Hepatic stellate cell (primary cell): ENCODE measurements around the gene FAM83G.
"Not testable (repeated sequence)": the region's sequence is repeated elsewhere in the genome, so short reads cannot be mapped to it uniquely, and the experiment has no call there.

ENCODE experiments used
- DNase-seq: peaks from one replicate; pipeline ENCODE4 v3.0.0; 2011; ENCODE audit warnings: low spot score

Gene FAM83G

DNA sequence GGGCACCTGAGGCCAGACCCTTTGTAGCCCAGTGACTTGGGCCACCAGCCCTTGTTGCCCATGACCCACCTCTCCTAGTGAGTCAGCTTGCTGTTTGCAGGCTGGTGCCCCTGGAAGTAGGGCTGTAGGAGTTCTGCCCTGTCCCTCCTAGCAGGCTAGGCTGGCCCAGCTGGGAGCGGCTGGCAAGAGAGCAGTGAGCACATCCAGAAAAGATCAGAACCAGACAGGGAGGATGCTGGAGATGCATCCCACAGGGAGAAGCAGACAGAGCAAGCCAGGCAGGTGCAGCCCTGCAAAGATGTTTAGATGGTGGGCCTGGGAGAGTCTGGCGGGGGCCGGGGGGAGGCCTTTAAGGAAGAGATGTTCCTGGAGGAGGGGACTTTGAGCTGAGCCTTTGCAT, 50.2 kb downstream of the FAM83G start:
- DNase-seq = no peak

DNA sequence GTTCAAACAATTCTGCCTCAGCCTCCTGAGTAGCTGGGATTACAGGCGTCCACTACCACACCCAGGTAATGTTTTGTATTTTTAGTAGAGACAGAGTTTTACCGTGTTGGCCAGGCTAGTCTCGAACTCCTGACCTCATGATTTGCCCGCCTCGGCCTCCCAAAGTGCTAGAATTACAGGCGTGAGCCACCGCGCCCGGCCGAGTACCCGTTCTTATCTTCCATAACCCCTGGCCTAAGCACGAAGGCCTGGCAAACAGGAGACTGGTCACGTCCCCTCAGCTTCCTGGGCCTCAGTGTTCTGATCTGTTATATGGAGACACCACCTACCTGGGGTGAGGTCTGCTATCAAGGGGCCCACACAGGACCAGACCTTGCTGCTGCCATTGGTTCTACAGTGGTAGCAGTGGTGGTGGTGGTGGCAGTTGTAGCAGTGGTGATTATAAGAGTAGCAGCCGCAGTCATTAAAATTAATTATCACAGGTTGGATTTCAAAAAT, 51.3 kb downstream of the FAM83G start:
- DNase-seq = no peak

DNA sequence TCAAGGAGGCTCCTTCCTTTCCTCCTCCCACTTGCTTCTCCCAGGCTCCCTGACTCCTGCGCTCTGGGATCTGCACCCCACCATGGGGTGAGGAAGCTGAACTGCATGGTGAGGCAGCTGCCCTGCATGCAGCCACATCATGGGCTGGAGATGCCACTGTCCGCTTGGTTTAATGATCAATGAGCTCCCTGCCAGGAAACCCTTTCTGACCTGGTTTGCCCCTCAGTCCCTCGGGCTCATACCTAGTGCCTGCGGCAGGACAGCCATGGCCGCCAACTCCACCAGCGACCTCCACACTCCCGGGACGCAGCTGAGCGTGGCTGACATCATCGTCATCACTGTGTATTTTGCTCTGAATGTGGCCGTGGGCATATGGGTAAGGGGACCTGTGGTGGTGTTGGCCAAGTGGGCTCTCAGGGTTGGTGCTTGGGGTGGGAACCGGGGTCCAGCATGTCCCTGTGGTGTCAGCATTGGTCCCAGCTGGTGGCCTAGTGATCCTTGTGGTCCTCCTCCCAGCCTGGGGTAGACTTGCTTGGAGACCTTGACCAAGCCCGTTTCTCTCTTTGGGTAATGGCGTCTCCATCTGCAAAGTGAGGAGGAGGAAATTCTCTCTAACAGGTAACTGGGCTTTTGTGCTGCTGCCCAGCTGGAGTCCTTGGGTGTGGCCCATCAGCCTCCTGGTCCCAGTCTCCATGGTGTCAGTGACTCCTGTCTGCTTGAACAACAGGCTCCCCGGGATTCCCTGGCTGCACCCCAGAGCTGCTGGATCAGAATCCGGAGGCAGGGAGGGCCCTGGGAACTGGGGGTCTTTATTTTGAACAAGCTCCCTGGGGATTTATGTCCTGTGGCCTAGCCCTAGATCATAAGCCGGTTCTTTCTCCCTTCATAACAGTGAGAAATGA, 52.4 kb downstream of the FAM83G start, which contains the start of gene SLC5A10:
Gene SLC5A10, plus strand, starts transcription at position 225 of the 902 bp plus-strand sequence. Its CDS starts 41 bp downstream, at position 266.
- DNase-seq = peak; percentile 48

DNA sequence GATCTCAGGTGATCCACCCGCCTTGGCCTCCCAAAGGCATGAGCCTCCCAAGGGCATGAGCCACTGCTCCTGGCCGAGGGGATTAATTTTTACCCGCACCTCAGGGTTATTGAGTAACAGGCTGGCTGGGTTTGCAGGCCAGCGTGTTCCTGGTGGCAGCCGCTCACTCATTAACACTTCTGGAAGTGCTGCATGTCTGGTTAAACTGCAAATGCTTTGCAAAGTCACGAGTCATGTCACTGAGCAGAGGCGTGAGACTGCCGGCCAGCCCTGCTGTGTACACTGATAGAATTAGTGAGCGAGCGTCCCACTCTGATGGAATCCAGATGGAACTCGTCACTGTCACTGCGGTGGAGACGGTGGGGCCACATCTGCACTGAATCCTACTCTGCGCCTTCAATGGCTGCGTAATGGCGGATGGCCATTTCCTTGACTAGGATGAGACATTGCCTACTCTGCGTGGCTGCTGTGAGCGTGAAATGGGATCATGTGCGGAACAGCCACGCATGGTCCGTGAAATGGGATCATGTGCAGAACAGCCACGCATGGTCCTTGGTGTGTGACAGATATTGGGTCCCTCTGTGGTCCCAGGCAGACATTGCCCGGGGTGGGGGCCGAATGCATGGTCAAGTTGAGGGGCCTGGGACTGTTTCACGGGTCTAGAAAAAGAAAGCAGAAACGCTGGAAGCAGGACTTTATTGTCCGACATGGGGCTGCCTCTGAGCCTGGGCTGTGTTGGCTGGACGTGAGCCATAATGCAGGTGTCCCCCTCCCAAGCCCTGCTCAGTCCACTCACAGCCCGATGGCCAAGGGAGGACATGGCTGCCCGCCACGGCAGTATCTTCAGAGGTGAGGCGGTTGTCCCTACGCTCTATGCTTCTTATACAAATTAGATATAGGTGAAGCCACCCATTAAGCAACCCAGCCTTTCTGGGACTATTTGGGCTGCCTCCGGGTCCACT, 53.3 kb downstream of the FAM83G start:
- no peak for DNase-seq

DNA sequence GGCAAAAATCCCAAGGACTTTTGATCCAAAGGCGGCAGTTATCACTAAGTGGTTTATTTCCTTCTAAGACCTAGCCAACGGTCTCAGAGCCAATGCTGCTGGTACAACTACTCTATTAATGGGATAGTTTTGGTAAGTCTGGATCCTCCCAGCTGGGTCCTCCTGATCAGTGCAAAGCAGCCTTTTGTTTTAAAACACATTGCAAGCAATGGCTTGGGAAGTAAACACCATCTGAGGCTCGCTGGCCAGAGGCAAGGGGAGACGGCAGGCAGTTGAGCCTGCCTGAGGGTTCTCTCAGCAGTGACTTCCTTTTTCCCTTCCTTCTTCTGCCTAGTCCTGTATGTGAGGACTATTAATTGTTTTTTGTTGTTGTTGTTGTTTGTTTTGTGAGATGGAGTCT, 54.2 kb downstream of the FAM83G start:
- DNase-seq = no peak

DNA sequence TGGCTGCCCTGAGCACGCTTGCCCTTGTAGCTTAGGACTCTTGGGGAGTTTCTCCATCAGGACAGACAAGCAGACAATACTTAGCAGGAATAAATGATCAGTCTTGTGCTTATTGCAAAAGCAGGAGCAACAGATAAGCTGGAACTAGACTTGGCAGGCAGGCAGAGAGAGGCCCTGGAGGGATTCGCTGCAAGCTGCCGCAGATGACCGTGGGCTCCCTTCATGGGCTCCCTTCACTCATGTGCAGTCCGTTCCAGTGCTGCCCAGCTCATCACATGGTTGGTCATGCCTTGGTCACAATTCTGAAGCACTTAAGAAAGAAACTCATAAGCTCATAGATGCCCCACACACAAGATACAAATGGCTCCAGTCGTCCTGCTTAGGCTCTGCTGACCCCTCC, 55.0 kb downstream of the FAM83G start:
- DNase-seq = no peak

DNA sequence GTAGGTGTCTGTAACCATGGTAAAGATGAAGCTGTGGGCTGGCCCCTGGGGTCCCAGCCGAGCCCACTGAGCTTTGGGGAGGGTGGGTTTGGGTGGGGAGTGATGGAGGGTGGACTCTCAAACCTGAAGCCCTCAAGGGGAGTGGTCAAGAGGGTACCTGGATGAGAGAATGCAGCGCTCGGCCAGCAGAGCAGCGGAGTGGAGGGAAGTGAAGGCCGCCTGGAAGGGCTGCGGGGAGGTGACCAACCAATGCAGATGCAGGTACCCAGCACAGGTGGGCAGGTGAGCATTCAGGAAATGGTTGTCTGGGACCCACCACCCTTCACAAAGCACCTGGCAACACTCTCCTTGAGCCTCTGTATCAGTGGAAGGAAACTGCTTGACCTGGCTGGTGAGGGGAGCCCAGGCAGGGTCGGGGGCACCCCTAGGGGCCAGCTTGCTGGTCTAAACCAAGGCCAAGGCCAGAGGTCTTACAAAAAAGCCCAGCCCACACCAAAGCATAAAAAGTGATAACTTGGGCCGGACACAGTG, 56.0 kb downstream of the FAM83G start:
- no peak for DNase-seq

DNA sequence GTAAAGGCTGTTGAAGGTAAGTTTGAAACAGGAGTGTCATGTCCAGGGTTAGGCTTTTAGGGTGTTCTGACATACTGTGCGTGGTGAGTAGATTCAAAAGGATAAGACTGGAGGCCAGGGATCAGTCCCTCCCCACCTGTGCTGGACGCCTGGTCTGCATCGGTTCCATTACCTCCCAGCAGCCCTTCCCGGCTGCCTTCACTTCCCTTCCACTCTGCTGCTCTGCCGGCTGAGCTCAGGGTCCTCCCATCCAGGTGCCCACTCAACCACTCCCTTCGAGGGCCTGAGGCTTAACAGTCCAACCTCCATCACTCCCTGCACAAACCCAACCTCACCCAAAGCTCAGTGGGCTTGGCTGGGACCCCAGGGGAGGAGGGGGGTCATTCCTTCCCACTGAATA, 56.7 kb downstream of the FAM83G start:
- no peak for DNase-seq

DNA sequence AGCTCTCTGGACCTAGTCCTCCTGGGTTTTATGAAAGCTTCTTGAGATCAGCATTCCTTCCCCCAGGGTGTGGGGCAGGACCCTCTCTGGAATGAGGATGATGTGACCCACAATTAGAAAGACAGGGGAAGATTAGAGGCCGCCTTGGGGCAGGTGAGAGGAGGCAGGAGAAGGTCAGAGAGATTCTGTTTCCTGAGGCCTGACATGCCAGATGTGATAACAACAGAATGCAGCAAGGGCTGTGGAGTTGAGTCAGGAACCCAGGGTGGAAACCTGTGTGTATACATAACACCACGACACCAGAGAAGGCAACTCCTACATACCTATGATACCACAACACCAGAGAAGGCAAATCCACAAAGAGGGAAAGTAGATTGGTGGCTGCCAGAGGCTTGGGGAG, 58.0 kb downstream of the FAM83G start:
- no peak for DNase-seq

DNA sequence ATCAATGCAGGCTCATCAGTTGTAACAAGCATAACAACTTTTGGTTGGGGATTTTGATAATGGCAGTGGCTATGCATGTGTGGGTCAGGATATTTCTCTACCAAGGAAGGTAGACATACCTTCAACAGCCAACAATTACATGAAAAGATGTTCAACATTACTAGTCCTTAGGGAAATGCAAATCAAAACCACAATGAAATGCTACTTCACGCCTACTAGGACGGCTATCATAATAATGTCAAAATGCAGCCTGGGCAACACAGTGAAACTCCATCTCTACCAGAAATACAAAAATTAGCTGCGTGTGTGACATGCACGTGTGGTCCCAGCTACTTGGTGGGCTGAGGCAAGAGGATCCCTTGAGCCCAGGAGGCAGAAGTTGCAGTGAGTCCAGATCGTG, 59.9 kb downstream of the FAM83G start:
- DNase-seq = no peak

DNA sequence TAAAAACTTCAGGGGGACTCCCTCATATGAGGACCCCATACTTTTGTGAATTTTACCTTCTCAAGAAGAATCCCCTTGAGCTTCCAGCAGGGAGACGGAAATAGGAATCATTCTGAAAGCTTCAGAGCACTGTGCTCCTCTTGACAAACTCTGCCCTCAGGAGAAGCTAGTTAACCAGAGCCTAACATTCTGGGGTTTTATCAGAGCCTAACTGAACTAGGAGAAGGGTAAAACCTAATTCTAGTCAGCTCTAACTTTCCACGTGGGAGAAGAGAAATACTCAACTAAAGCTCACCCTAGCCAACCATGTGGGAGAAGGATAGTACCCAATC, 65.9 kb downstream of the FAM83G start:
- DNase-seq = no peak

DNA sequence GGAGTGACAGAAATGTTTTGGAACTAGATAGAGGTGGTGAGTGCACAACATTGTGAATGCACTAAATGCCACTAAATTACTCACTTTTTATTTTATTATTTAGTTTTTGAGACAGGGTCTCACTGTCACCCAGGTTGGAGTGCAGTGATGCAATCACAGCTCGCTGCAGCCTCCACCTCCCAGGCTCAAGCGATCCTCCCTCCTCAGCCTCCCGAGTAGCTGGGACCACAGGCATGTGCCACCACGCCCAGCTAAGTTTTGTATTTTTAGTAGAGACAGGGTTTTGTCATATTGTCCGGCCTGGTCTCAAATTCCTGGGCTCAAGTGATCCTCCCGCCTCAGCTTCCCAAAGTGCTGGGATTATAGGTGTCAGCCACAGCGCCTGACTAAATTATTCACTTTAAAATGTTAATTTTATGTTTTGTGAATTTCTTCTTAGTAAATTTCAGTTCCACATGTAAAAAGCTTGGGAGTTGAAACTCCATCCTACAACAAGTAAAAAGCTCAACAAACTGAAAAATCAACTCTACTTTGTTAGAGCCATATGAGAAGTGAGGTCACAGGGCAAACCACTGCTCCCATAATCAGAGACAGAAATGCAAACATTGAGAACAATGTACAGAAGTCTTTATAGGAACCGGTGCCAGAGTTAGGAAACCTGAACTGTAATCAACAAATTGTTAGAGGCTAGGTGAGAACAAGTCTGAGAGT, 66.4 kb downstream of the FAM83G start:
- DNase-seq = no peak

DNA sequence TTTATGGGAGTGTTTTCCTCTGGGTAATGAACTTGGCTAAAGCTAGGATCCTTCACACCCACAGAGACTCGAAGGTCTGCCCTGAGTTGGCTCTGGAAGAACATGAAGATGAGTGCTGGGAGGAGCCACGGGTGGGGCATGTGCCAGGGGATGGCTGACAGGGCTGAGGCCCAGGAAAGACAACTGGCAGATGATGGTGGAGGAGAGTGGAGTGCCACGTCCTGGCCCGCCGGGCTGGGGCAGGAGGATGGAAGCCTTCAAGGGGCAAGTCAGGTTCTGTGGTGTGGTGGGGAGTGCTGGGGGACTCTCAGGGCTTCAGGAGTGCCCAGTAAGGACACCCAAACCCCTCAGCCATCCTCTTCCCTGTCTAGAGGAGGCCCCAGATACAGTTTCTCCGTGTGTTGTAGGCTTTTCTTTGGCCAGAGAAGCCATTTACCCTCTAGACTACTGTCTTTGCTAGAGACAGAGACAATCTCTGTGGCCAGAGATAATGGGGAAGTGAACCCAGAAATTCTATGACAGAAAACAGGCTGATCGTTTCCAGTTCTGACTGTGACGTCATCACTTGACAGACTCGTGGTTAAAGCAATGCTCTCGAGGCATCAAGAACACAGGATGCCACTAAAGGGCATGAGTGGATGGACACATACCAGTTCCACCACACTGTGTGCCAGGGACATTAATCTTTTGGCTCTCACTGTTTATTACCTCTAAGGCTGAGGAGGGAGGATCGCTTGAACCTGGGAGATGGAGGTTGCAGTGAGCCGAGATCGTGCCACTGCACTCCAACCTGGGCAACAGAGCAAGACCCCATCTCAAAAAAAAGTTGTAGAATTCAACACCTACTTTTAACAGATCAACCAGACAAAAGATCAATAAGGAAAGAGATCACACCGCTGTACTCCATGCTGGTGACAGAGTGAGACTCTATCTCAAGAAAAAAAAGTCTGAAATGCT, 71.2 kb downstream of the FAM83G start:
- DNase-seq = no peak

DNA sequence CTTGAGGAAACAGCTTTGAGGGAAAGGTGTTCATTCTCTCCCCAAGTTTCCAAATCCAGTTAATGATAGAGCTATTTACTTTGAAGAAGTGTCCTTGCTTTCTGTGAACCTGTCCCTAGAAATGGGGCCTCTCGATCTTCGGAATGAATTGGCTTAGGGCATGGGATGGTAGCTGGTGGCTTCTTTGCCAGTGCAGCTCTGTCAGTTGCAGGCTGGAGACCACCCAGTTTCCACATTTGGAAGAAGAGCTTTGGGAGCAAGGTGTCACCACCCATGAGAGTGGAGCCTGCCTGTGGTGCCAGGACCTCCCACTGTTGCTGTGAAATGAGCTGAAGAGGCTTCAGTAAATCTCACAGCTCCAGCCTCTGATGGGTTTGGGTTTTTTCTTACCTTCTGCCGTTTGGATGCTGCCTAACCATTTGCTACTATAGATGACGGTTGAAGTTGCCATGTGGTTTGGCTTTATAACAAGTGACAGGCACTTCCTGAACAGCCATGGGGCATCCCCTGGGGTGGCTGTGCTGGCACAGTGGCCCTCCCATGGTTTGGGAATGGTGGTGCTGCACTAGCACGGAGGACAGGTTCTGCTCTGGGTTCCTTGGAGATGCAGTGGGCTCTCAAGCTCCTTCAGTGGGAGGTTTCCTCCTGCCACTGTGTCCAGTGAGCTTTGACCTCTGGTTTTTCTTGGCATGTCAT, 72.1 kb downstream of the FAM83G start:
- DNase-seq = no peak

DNA sequence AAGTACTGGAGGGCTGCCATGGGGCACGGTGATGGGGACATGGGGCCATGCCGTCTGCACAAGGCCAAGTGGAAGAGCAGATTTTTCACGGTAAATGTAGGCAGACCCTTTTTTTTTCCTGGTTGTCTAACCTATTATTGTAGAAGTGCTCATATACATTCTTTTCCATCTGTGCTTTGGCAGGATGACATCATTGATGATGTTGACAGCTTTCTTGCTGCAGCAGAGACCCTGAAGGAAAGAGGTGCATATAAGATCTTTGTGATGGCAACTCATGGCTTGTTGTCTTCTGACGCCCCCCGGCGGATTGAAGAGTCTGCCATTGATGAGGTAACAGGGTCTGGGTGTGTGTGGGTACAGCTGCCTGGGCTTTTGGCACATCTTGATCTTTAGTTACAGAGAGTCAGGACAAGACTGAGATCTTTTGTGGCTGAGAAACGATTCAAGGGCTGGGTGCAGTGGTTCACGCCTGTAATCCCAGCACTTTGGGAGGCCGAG, 75.9 kb downstream of the FAM83G start:
- no peak for DNase-seq

DNA sequence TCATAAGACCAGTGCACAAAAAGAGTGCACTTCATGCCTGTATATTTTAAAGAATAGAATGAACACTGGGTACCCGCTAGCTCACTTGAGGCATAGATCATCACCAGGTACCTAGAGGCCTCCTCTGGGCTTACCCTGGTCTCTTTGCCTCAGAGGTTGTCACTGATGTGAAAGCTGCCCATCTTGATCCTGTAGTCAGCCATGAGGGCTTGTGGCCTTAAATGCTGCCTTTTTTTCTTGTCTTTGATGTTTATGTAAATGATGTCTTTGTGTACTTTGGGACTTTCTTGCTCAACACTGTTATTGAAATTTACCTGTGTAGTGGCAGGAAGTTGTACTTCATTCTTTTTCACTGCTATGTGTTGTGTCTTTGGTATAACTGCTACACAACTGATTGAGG, 79.4 kb downstream of the FAM83G start:
- DNase-seq = no peak

DNA sequence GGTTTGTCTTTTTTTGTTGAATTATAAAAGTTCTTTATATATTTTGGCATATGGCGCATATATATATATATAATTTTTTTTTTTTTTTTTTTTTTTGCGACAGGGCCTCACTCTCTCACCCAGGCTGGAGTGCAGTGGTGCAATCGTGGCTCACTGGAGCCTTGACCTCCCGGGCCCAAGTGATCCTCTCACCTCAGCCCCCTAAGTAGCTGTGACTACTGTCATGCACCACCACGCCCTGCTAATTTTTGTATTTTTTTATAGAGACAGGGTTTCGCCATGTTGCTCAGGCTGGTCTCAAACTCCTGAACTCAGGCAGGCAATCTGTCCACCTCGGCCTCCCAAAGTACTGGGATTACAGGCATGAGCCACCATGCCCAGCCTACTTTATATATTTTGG, 82.0 kb downstream of the FAM83G start:
- not testable (repeated sequence) for DNase-seq

DNA sequence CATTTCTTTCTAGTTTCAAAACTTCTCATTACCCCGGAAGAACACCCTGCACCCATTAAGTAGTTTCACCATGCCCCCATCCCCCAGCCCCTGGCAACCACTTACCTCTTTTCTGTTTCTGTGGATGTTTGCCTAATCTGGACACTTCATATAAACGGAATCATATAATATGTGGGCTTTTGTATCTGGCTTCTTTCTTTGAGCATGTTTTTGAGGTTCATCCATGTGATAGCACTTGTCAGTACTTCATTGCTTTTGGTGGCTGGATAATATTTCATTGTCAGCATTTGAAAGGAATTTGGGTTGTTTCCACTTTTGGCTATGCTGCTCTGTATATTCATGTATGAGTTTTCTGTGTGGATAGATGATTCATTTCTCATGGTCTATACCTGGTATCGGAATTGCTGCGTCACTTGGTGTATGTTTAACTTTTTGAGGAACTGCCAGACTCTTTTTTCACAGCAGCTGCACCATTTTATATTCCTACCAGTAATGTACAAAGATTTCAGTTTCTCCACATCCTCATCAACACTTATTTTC, 82.6 kb downstream of the FAM83G start:
- DNase-seq = peak; percentile 25

DNA sequence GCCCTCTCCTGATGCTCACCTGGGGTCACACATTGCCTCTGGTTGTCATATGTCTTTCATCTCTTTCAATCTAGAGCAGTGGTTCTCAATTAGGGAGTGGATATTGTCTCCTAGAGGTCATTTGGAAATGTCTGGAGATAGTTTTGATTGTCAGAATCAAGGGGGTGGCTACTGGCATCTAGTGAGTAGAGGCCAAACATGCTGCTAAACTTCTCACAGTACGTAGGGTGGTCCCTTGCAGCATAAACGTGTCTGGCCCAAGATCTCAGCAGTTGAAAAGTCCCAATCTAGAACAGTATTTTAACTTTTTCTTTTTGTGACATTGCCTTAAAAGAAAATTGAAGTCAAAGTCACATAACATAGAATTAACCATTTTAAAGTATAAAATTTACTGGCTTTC, 83.1 kb downstream of the FAM83G start:
- DNase-seq = no peak
